ENCODE results near the gene ISOC1.

The ISOC1 gene

GRCh38 chr5:129107637-129108036 lies 13.1 kb downstream of the ISOC1 start:
- Histone ChIP-seq H3K9me3 (ENCODE audit: control insufficient read depth, insufficient read depth, low read length) (no peaks in the 10 kb centered on the region), H3K9me2 (replicated peaks; ENCODE audit: control insufficient read depth, low read length) (no peaks in the 10 kb centered on the region), H3K79me2 (ENCODE audit: control insufficient read depth, low read length) (no peaks in the 10 kb centered on the region), H4K20me1 (ENCODE audit: control insufficient read depth, insufficient read depth, low read depth, low read length) (no peaks in the 10 kb centered on the region), H3K4me3 (ENCODE audit: low read length) (no peak overlapping the region), H3K27ac (ENCODE audit: low read depth, low read length) (no peak overlapping the region), H3K36me3 (ENCODE audit: control insufficient read depth, low read length) (peaks cover 24% of the 10 kb centered on the region), H3K4me1 (ENCODE audit: control insufficient read depth, low read length) (no peaks in the 10 kb centered on the region), H3K27me3 (ENCODE audit: control insufficient read depth, low read length) (no peaks in the 10 kb centered on the region), H3F3A (ENCODE audit: control insufficient read depth, insufficient read depth) (no peaks in the 10 kb centered on the region), H3K4me2 (ENCODE audit: low read length) (no peak overlapping the region)
- TF ChIP-seq CTCF (IDR thresholded peaks at IDR 0.05; ENCODE audit: low read depth, low read length, poor library complexity, severe bottlenecking) (no peak), EZH2phosphoT487 (IDR thresholded peaks at IDR 0.05; ENCODE audit: borderline replicate concordance, low read length) (no peak)

- no peaks in the 10 kb centered on the region for H3F3A ChIP-seq (ENCODE audit: control insufficient read depth, insufficient read depth)
- H3K4me2 ChIP-seq (ENCODE audit: low read length), result no peak overlapping the region
- H3K27ac ChIP-seq (ENCODE audit: low read depth, low read length), result no peak overlapping the region
- TF ChIP-seq EZH2phosphoT487 (IDR thresholded peaks at IDR 0.05; ENCODE audit: borderline replicate concordance, low read length) (no peak), CTCF (IDR thresholded peaks at IDR 0.05; ENCODE audit: low read depth, low read length, poor library complexity, severe bottlenecking) (no peak)
- no peaks in the 10 kb centered on the region for H3K79me2 ChIP-seq (ENCODE audit: control insufficient read depth, low read length)
- no peaks in the 10 kb centered on the region for H3K27me3 ChIP-seq (ENCODE audit: control insufficient read depth, low read length)
- no peaks in the 10 kb centered on the region for H3K9me3 ChIP-seq (ENCODE audit: control insufficient read depth, insufficient read depth, low read length)
- peaks cover 16% of the 10 kb centered on the region for H3K36me3 ChIP-seq (ENCODE audit: control insufficient read depth, low read length)
- no peaks in the 10 kb centered on the region for H3K4me1 ChIP-seq (ENCODE audit: control insufficient read depth, low read length)
- H3K4me3 ChIP-seq (ENCODE audit: low read length), result no peak overlapping the region
- no peaks in the 10 kb centered on the region for H3K9me2 ChIP-seq (replicated peaks; ENCODE audit: control insufficient read depth, low read length)
- H4K20me1 ChIP-seq (ENCODE audit: control insufficient read depth, insufficient read depth, low read depth, low read length), result no peaks in the 10 kb centered on the region
Measured at GRCh38 chr5:129110742-129111141, 16.2 kb downstream of the ISOC1 start.

- Histone ChIP-seq H3K9me3 (ENCODE audit: control insufficient read depth, insufficient read depth, low read length) (no peaks in the 10 kb centered on the region), H3K27ac (ENCODE audit: low read depth, low read length) (no peak overlapping the region), H3K4me1 (ENCODE audit: control insufficient read depth, low read length) (no peaks in the 10 kb centered on the region), H3K4me3 (ENCODE audit: low read length) (no peak overlapping the region), H3K79me2 (ENCODE audit: control insufficient read depth, low read length) (no peaks in the 10 kb centered on the region), H4K20me1 (ENCODE audit: control insufficient read depth, insufficient read depth, low read depth, low read length) (no peaks in the 10 kb centered on the region), H3F3A (ENCODE audit: control insufficient read depth, insufficient read depth) (no peaks in the 10 kb centered on the region), H3K4me2 (ENCODE audit: low read length) (no peak overlapping the region), H3K9me2 (replicated peaks; ENCODE audit: control insufficient read depth, low read length) (no peaks in the 10 kb centered on the region), H3K36me3 (ENCODE audit: control insufficient read depth, low read length) (peaks cover 16% of the 10 kb centered on the region), H3K27me3 (ENCODE audit: control insufficient read depth, low read length) (no peaks in the 10 kb centered on the region)
- no peak for TF ChIP-seq EZH2phosphoT487 (IDR thresholded peaks at IDR 0.05; ENCODE audit: borderline replicate concordance, low read length)
- no peak for TF ChIP-seq CTCF (IDR thresholded peaks at IDR 0.05; ENCODE audit: low read depth, low read length, poor library complexity, severe bottlenecking)
Measured at GRCh38 chr5:129111351-129111750, 16.8 kb downstream of the ISOC1 start.

GRCh38 chr5:129112295-129112694 lies 17.7 kb downstream of the ISOC1 start:
- Histone ChIP-seq H3K36me3 (ENCODE audit: control insufficient read depth, low read length) (peaks cover 9% of the 10 kb centered on the region; the same call in 1 of the 2 replicates), H3K4me1 (ENCODE audit: control insufficient read depth, low read length) (no peaks in the 10 kb centered on the region), H4K20me1 (ENCODE audit: control insufficient read depth, insufficient read depth, low read depth, low read length) (no peaks in the 10 kb centered on the region), H3K4me2 (ENCODE audit: low read length) (no peak overlapping the region), H3K4me3 (ENCODE audit: low read length) (no peak overlapping the region), H3K27ac (ENCODE audit: low read depth, low read length) (no peak overlapping the region), H3K79me2 (ENCODE audit: control insufficient read depth, low read length) (no peaks in the 10 kb centered on the region), H3K9me2 (replicated peaks; ENCODE audit: control insufficient read depth, low read length) (no peaks in the 10 kb centered on the region), H3K9me3 (ENCODE audit: control insufficient read depth, insufficient read depth, low read length) (no peaks in the 10 kb centered on the region), H3F3A (ENCODE audit: control insufficient read depth, insufficient read depth) (no peaks in the 10 kb centered on the region), H3K27me3 (ENCODE audit: control insufficient read depth, low read length) (no peaks in the 10 kb centered on the region)
- no peak for TF ChIP-seq EZH2phosphoT487 (IDR thresholded peaks at IDR 0.05; ENCODE audit: borderline replicate concordance, low read length)
- no peak for TF ChIP-seq CTCF (IDR thresholded peaks at IDR 0.05; ENCODE audit: low read depth, low read length, poor library complexity, severe bottlenecking)

All from DOHH2 (cell line).